Ishikawa (cell line): Measurements from ENCODE around the gene USP22.

ENCODE experiments used
- CREB1 ChIP-seq: IDR thresholded peaks from 2 replicates; pipeline ENCODE4 v1.6.1; 2012; ENCODE audit warnings: low read depth
- EP300 ChIP-seq: IDR thresholded peaks from 2 replicates; pipeline ENCODE4 v1.6.1; 2012; ENCODE audit warnings: borderline replicate concordance
- NFIC ChIP-seq: IDR thresholded peaks from 2 replicates; pipeline ENCODE4 v1.6.1; 2012
- TAF1 ChIP-seq: IDR thresholded peaks from 2 replicates; pipeline ENCODE4 v1.6.1; 2012; ENCODE audit warnings: low read depth, mild to moderate bottlenecking
- YY1 ChIP-seq: IDR thresholded peaks from 2 replicates; pipeline ENCODE4 v1.6.1; 2012; ENCODE audit warnings: low read depth
- TF ChIP-seq, protein P1 (sequence below): IDR thresholded peaks from 2 replicates; pipeline ENCODE4 v1.6.1; 2012
- TF ChIP-seq, protein P2 (sequence below): IDR thresholded peaks from 2 replicates; pipeline ENCODE4 v1.6.1; 2012; ENCODE audit warnings: low read depth, mild to moderate bottlenecking

DNA sequence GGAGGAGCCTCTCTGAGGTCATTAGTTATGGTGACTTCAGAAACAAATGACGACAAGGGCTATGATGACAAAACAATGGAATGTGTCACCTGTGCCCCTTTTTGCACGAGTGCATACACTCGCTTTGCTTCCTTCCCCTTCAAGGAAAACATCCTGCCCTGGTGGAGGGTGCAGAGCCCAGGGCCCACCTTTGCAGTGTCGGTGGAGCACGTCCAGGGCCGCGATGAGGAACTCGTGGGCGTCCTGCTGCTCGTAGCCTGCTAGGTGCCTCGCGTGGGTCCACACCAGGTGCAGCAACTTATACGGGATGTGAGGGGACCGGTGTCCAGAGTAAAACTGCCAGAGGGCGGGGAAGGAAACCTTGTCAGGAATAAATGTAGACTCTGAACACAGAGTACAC is 27.2 kb downstream of the USP22 start:
- TF ChIP-seq NFIC: no peak
- TF ChIP-seq, protein P1, sequence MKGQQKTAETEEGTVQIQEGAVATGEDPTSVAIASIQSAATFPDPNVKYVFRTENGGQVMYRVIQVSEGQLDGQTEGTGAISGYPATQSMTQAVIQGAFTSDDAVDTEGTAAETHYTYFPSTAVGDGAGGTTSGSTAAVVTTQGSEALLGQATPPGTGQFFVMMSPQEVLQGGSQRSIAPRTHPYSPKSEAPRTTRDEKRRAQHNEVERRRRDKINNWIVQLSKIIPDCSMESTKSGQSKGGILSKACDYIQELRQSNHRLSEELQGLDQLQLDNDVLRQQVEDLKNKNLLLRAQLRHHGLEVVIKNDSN: no peak
- TF ChIP-seq EP300: no peak
- TF ChIP-seq TAF1: no peak
- TF ChIP-seq YY1: no peak
- TF ChIP-seq CREB1: no peak
- TF ChIP-seq, protein P2, sequence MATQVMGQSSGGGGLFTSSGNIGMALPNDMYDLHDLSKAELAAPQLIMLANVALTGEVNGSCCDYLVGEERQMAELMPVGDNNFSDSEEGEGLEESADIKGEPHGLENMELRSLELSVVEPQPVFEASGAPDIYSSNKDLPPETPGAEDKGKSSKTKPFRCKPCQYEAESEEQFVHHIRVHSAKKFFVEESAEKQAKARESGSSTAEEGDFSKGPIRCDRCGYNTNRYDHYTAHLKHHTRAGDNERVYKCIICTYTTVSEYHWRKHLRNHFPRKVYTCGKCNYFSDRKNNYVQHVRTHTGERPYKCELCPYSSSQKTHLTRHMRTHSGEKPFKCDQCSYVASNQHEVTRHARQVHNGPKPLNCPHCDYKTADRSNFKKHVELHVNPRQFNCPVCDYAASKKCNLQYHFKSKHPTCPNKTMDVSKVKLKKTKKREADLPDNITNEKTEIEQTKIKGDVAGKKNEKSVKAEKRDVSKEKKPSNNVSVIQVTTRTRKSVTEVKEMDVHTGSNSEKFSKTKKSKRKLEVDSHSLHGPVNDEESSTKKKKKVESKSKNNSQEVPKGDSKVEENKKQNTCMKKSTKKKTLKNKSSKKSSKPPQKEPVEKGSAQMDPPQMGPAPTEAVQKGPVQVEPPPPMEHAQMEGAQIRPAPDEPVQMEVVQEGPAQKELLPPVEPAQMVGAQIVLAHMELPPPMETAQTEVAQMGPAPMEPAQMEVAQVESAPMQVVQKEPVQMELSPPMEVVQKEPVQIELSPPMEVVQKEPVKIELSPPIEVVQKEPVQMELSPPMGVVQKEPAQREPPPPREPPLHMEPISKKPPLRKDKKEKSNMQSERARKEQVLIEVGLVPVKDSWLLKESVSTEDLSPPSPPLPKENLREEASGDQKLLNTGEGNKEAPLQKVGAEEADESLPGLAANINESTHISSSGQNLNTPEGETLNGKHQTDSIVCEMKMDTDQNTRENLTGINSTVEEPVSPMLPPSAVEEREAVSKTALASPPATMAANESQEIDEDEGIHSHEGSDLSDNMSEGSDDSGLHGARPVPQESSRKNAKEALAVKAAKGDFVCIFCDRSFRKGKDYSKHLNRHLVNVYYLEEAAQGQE: no peak
